ENCODE results near the gene PRSS33. TPM values are rescaled to one million over a fixed set of nuclear protein-coding genes. Genes with fewer than 3 reads are reported as not detected.

PRSS33 gene
- total RNA-seq, 1 experiment from 2014 or later, result not detected

DNA sequence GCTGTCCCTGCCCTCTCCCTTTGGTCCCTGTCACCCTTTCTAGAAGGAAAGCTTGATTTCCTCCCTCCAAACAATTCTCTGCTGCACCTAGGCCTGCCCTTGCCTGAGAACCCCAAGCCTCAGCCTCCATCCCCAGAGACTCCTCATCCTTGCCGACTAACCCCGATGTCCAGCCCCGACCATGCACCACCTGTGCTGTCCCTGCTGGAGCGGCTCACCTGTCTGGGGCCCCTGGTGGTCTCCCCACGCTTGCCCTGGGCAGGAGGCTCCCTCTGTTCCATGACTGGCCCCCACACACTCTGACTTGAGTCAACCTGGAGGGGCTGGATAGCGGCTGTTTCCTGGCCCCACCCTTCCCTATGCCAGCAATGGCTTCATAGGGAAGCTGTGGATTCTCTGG, 46.9 kb downstream of the PRSS33 start:
- no peak overlapping the region for H3K18ac ChIP-seq (ENCODE audit: insufficient read length, low read depth, low read length)
- Mint-ChIP-seq H3K4me1 (peaks cover 7 to 21% of the 10 kb centered on the region in 2 experiments; a peak in 2 of 4 replicates), H3K9me3 (no peaks in the 10 kb centered on the region), H3K27ac (peak overlapping the region; percentile 25 to 55 (median 27); a peak in 4 of 7 replicates), H3K4me3 (peak overlapping the region in 1 of 2 experiments; percentile 17; a peak in 1 of 5 replicates), H3K36me3 (ENCODE audit: insufficient read depth in 1 of 3, low read depth in 3 of 3) (no peaks in the 10 kb centered on the region), H3K27me3 (ENCODE audit: low read depth) (no peaks in the 10 kb centered on the region; the same call in 1 of the 2 replicates)
- H2BK12ac ChIP-seq (ENCODE audit: insufficient read length, low read depth, low read length), result no peak overlapping the region
- H3K79me1 ChIP-seq (ENCODE audit: insufficient read depth, low read depth, low read length, poor library complexity, severe bottlenecking), result no peaks in the 10 kb centered on the region
- H3K14ac ChIP-seq (ENCODE audit: insufficient read depth, low read length), result no peak overlapping the region
- H3K9me3 ChIP-seq (ENCODE audit: control insufficient read depth, low read depth, low read length), result no peaks in the 10 kb centered on the region
- no peak overlapping the region for H2BK15ac ChIP-seq (ENCODE audit: low read depth, low read length)
- no peak overlapping the region for H4K5ac ChIP-seq (ENCODE audit: insufficient read length, low read depth, low read length)
- no peak for DNase-seq
- H3K56ac ChIP-seq (ENCODE audit: insufficient read length, low read depth, low read length), result no peak overlapping the region
- no peaks in the 10 kb centered on the region for H3K79me2 ChIP-seq (ENCODE audit: insufficient read depth, low read length)
- H2BK120ac ChIP-seq (ENCODE audit: low read depth, low read length, poor library complexity, severe bottlenecking), result no peak overlapping the region
- no peak overlapping the region for H2AK5ac ChIP-seq (ENCODE audit: insufficient read length, low read length)
- no peak overlapping the region for H2AFZ ChIP-seq (ENCODE audit: low read length)
- H3K23me2 ChIP-seq (ENCODE audit: insufficient read length, low read depth, low read length, poor library complexity, severe bottlenecking), result no peaks in the 10 kb centered on the region
- H4K8ac ChIP-seq (replicated peaks; ENCODE audit: insufficient read length, low read depth, low read length), result no peak overlapping the region
- no peak overlapping the region for H3K27ac ChIP-seq (ENCODE audit: insufficient read length, low read depth, low read length)
- no peak overlapping the region for H2BK5ac ChIP-seq (ENCODE audit: insufficient read length, low read length)
- no peak overlapping the region for H3K4ac ChIP-seq (ENCODE audit: low read depth, low read length)
- TF ChIP-seq, protein P1, sequence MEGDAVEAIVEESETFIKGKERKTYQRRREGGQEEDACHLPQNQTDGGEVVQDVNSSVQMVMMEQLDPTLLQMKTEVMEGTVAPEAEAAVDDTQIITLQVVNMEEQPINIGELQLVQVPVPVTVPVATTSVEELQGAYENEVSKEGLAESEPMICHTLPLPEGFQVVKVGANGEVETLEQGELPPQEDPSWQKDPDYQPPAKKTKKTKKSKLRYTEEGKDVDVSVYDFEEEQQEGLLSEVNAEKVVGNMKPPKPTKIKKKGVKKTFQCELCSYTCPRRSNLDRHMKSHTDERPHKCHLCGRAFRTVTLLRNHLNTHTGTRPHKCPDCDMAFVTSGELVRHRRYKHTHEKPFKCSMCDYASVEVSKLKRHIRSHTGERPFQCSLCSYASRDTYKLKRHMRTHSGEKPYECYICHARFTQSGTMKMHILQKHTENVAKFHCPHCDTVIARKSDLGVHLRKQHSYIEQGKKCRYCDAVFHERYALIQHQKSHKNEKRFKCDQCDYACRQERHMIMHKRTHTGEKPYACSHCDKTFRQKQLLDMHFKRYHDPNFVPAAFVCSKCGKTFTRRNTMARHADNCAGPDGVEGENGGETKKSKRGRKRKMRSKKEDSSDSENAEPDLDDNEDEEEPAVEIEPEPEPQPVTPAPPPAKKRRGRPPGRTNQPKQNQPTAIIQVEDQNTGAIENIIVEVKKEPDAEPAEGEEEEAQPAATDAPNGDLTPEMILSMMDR (conservative IDR thresholded peaks at IDR 0.05), result no peak
- no peaks in the 10 kb centered on the region for H3K27me3 ChIP-seq (ENCODE audit: insufficient read depth, low read length)
- WGBS (ENCODE audit: extremely low coverage, insufficient read length, low lambda C conversion rate), result no CpG with 5 or more reads among the region's 6 CpGs
- no peaks in the 10 kb centered on the region for H3K4me1 ChIP-seq (ENCODE audit: insufficient read depth, low read length)
- H3K23ac ChIP-seq (ENCODE audit: insufficient read length, low read depth, low read length), result no peak overlapping the region
- H2BK20ac ChIP-seq (ENCODE audit: low read depth, low read length, poor library complexity, severe bottlenecking), result no peak overlapping the region
- H3K9ac ChIP-seq (ENCODE audit: extremely low read depth, insufficient read length, low read length), result no peak overlapping the region
- no peaks in the 10 kb centered on the region for H4K20me1 ChIP-seq (ENCODE audit: control insufficient read depth, insufficient read depth, insufficient read length)
- H3K4me2 ChIP-seq (ENCODE audit: insufficient read depth, insufficient read length, low read length), result no peak overlapping the region
- no peak overlapping the region for H4K91ac ChIP-seq (ENCODE audit: insufficient read length, low read depth, low read length)
- no peak overlapping the region for H3T11ph ChIP-seq (ENCODE audit: low read length)
